Cardiac muscle cell (in vitro differentiated cells and primary cell): ENCODE results near the gene CFAP43. TPM values are rescaled to one million over a fixed set of nuclear protein-coding genes. Genes with fewer than 3 reads are reported as not detected.

Experiments
- DNase-seq, 2 donors: peaks; one replicate each; pipeline versions ENCODE4 v3.0.0 to v3.0.0-alpha.2; 2010 to 2017; ENCODE audit warnings: low read depth in 1 of 2, low spot score in 1 of 2
- H3K27ac ChIP-seq: fragments of 200-600 bp; sonication (generic); 2 replicates; pipeline ENCODE4 v1.5.1; 2016
- H3K27me3 ChIP-seq: fragments of 200-600 bp; sonication (generic); 2 replicates; pipeline ENCODE4 v1.6.0; 2016; ENCODE audit warnings: control low read depth
- H3K36me3 ChIP-seq: fragments of 200-600 bp; sonication (generic); 2 replicates; pipeline ENCODE4 v1.5.1; 2016; ENCODE audit warnings: control low read depth
- H3K4me1 ChIP-seq: fragments of 200-600 bp; sonication (generic); 2 replicates; pipeline ENCODE4 v1.8.1; 2017; ENCODE audit warnings: low read depth, mild to moderate bottlenecking, mixed run types
- H3K4me3 ChIP-seq: fragments of 200-600 bp; sonication (generic); 2 replicates; pipeline ENCODE4 v1.5.1; 2016; ENCODE audit warnings: mild to moderate bottlenecking
- H3K9me3 ChIP-seq: fragments of 200-600 bp; sonication (generic); 2 replicates; pipeline ENCODE4 v1.5.1; 2017; ENCODE audit warnings: low read depth, mild to moderate bottlenecking, control low read depth
- polyA plus RNA-seq: library from polyadenylated mRNA; unstranded; fragments of >200 nt; fragmentation: Nextera tagmentation; extraction: Ambion mirVana; gene quantifications from 2 replicates; pipeline ENCODE4 v1.2.1, GENCODE V29; 2016
- total RNA-seq: library from RNA; depleted of rRNA; stranded (reverse); fragments of >200 nt; gene quantifications from 2 replicates; pipeline ENCODE4 v1.2.3, GENCODE V29; 2016
- TF ChIP-seq, protein P1 (sequence below): IDR thresholded peaks from 2 replicates; pipeline ENCODE4 v1.5.1; 2012; ENCODE audit warnings: low read depth, mild to moderate bottlenecking, low read length

Gene CFAP43
- total and polyA plus RNA-seq, 2 experiments from 2014 or later = 0.36 to 0.67 TPM

- Histone ChIP-seq H3K36me3 (no peaks in the 10 kb centered on the region), H3K4me1 (no peaks in the 10 kb centered on the region), H3K27ac (no peak overlapping the region), H3K9me3 (no peaks in the 10 kb centered on the region), H3K4me3 (no peak overlapping the region), H3K27me3 (no peaks in the 10 kb centered on the region)
- TF ChIP-seq, protein P1, sequence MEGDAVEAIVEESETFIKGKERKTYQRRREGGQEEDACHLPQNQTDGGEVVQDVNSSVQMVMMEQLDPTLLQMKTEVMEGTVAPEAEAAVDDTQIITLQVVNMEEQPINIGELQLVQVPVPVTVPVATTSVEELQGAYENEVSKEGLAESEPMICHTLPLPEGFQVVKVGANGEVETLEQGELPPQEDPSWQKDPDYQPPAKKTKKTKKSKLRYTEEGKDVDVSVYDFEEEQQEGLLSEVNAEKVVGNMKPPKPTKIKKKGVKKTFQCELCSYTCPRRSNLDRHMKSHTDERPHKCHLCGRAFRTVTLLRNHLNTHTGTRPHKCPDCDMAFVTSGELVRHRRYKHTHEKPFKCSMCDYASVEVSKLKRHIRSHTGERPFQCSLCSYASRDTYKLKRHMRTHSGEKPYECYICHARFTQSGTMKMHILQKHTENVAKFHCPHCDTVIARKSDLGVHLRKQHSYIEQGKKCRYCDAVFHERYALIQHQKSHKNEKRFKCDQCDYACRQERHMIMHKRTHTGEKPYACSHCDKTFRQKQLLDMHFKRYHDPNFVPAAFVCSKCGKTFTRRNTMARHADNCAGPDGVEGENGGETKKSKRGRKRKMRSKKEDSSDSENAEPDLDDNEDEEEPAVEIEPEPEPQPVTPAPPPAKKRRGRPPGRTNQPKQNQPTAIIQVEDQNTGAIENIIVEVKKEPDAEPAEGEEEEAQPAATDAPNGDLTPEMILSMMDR = no peak
- DNase-seq = no peak
Observed at GRCh38 chr10:104276192-104276591, 44.0 kb upstream of the CFAP43 start.

GRCh38 chr10:104274762-104275721 is 42.9 kb upstream of the CFAP43 start:
- H3K9me3 ChIP-seq = no peaks in the 10 kb centered on the region
- peak; percentile 49 to 52 for DNase-seq
- TF ChIP-seq, protein P1 = peak; percentile 94
- no peaks in the 10 kb centered on the region for H3K36me3 ChIP-seq
- H3K4me3 ChIP-seq = no peak overlapping the region
- H3K27ac ChIP-seq = no peak overlapping the region
- no peaks in the 10 kb centered on the region for H3K4me1 ChIP-seq
- H3K27me3 ChIP-seq = no peaks in the 10 kb centered on the region

GRCh38 chr10:104273899-104274575 is 41.9 kb upstream of the CFAP43 start:
- Histone ChIP-seq H3K4me1 (peaks cover 4% of the 10 kb centered on the region), H3K27me3 (no peaks in the 10 kb centered on the region), H3K9me3 (no peaks in the 10 kb centered on the region), H3K36me3 (no peaks in the 10 kb centered on the region), H3K4me3 (no peak overlapping the region), H3K27ac (no peak overlapping the region)
- TF ChIP-seq, protein P1 = no peak
- peak in 1 of 2 donors; percentile 33 for DNase-seq

- Histone ChIP-seq H3K9me3 (no peaks in the 10 kb centered on the region), H3K4me3 (no peak overlapping the region), H3K36me3 (no peaks in the 10 kb centered on the region), H3K27ac (no peak overlapping the region), H3K27me3 (no peaks in the 10 kb centered on the region), H3K4me1 (peaks cover 4% of the 10 kb centered on the region)
- TF ChIP-seq, protein P1 = no peak
- no peak for DNase-seq
Observed at GRCh38 chr10:104273286-104273685, 41.1 kb upstream of the CFAP43 start.

GRCh38 chr10:104268713-104269645 is 36.8 kb upstream of the CFAP43 start, which contains the start of gene GSTO2:
TSS of gene GSTO2 (plus strand) at chr10:104269184. CDS start at chr10:104274916, 5,732 bp downstream.
- peaks cover 4% of the 10 kb centered on the region for H3K4me1 ChIP-seq
- peaks cover 27% of the 10 kb centered on the region for H3K36me3 ChIP-seq
- peak; percentile 99 for DNase-seq
- H3K27ac ChIP-seq = peak within 1 kb of the TSS; percentile 83
- no peaks in the 10 kb centered on the region for H3K27me3 ChIP-seq
- H3K9me3 ChIP-seq = no peaks in the 10 kb centered on the region
- TF ChIP-seq, protein P1 = no peak
- H3K4me3 ChIP-seq = peak within 1 kb of the TSS; percentile 60
